GM10248 (cell line): ENCODE results near the gene PHLDA2.

Experiments
- CTCF ChIA-PET: fragments of 300-600 bp; sonication (Branson Sonifier 250); formaldehyde crosslinking; extraction: SDS; loops from one replicate; lab custom pipeline; 2021; ENCODE audit warnings: antibody characterized with exemption; lab: Yijun Ruan, JAX
- POLR2A ChIA-PET: fragments of 350-650 bp; sonication (Branson Sonifier 250); formaldehyde crosslinking; extraction: SDS; loops from one replicate; lab custom pipeline; 2020; ENCODE audit warnings: antibody characterized with exemption; lab: Yijun Ruan, JAX
- DNase-seq: peaks from one replicate; pipeline ENCODE4 v3.0.0; 2012; ENCODE audit errors: extremely low spot score
- TF ChIP-seq, protein P1 (sequence below): IDR thresholded peaks from 2 replicates; pipeline ENCODE4 v1.5.1; 2012; ENCODE audit warnings: mild to moderate bottlenecking, low read depth; ENCODE audit errors: extremely low read depth, missing control alignments, control extremely low read depth

The PHLDA2 gene

DNA sequence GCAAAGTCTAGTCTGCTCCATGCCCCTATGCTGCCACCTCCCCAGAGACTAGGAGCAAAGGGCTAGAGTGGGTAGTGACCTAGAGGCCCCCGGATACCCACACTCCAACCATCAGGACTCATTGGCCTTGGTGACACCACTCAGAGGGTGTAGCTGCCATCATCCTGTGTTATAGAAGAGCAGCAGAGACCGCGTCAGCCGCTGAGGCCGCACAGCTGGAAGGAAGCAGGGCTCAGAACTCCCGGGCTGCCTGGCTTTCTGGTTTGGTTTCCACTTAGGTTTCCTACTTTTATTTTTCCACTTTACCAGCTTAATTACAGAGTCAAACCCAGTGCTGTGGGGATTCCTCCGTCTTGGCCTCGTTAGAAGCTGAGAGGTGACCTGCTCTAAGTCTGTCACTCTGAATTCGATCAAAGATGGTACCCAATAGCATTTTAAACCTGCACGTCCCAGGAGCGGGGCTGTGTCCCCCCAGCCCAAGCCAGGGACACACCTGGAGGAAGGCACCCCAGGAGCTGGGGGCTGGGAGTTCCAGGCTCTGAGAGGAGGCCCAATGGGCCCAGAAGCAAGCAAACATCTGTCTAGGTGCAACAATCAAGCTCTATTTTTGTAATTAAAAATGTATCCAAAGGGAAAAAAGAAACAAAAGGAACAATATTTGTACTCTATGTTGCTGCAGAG is 41.6 kb downstream of the PHLDA2 start:
- POLR2A ChIA-PET, result no interaction called here
- DNase-seq, result no peak
- CTCF ChIA-PET, result interaction anchor here (0.9 to 21.2 kb wide), 22 partner anchors 8 to 693 kb away, joined by 3 to 528 read pairs (median 5); partner anchors contain the start of gene TSSC4
- TF ChIP-seq, protein P1, sequence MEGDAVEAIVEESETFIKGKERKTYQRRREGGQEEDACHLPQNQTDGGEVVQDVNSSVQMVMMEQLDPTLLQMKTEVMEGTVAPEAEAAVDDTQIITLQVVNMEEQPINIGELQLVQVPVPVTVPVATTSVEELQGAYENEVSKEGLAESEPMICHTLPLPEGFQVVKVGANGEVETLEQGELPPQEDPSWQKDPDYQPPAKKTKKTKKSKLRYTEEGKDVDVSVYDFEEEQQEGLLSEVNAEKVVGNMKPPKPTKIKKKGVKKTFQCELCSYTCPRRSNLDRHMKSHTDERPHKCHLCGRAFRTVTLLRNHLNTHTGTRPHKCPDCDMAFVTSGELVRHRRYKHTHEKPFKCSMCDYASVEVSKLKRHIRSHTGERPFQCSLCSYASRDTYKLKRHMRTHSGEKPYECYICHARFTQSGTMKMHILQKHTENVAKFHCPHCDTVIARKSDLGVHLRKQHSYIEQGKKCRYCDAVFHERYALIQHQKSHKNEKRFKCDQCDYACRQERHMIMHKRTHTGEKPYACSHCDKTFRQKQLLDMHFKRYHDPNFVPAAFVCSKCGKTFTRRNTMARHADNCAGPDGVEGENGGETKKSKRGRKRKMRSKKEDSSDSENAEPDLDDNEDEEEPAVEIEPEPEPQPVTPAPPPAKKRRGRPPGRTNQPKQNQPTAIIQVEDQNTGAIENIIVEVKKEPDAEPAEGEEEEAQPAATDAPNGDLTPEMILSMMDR, result no peak

DNA sequence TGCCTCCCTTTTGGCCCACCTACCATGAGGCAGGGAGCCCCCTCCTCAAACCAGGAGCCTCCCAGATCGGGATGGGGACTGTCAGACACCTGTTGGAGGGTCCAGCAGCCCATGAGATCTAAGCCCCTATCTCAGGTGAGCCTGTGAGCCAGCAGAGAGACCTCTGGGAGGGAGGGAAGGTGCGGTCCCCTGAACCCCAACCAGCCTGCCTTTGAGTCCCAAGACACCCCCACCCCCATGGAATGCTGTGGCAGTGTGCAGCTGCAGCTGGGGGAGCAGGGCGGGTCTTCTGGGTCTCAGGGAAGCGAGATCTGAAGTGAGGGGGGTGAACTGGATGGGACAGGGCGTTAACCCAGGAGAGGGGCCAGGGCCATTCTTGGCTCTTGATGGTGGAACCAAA is 42.3 kb downstream of the PHLDA2 start:
- TF ChIP-seq, protein P1, result no peak
- no peak for DNase-seq
- ChIA-PET CTCF (interaction anchor here (1.0 to 21.2 kb wide), 13 partner anchors 8 to 693 kb away, joined by 3 to 528 read pairs (median 8); no protein-coding TSS in a partner anchor), POLR2A (interaction anchor here (0.8 kb wide), 1 partner anchor 187 kb away, joined by 3 read pairs; the partner anchor contains the start of gene KCNQ1OT1)

DNA sequence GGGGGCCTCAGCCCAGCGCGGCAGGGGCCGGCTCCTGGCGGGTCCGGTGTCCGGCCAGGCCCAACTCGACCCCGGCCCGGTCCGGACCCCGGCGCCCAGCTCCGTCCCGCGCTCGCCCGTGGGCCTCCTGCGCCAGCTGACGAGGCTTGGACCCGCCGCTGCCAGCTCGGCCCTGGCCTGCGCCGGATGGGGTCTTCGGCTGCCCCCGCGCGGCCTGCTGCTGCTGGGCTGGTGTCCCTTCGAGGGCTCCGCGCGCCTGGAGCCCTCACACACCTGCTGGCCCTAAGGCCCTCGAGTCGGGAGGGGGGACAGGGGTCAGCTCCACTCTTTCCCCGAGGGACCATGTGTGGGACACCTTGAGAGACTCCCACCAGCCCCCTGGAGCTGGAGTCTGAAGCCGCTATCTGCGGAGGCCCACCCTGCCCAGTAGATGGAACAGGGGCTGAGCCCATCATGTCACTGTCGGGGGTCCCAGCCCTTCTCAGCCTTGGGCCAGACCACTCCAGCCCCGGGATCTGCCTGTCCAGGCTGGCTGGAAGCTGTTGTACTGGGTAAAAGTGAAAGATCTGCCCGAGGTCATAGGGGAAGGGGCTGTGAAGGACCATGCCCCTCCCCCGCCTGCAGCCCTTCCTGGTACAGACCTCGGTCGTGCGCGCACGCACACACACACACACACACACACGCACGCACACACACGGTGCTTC is 42.9 kb downstream of the PHLDA2 start:
- ChIA-PET CTCF (interaction anchor here (1.2 to 21.2 kb wide), 6 partner anchors 10 to 581 kb away, joined by 5 to 528 read pairs (median 8); no protein-coding TSS in a partner anchor), POLR2A (interaction anchor here (0.8 kb wide), 1 partner anchor 186 kb away, joined by 3 read pairs; the partner anchor contains the start of gene KCNQ1OT1)
- TF ChIP-seq, protein P1, result peak; percentile 4
- no peak for DNase-seq

DNA sequence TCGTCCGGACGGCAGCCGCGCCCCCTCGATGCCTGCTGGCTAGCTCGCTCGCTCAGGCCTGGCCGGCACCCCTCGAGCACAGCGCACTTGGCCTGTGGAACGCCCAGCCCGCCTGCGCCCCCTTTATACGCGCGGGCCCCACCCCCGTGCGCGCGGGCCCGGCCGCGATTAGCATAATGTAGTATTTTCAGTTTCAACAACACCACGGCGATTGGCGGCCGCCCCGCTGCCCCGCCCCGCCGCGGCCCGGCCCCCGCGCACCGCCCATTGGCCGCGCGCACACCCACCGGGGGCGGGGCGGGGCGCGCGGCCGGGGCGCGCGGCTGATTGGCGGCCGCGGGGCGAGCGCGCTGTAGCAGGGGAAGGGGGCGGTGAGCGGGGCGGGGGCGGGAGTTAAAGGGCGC is 43.5 kb downstream of the PHLDA2 start, which contains the start of gene CDKN1C:
Gene CDKN1C (minus strand): TSS at position 98 of the 404 bp plus-strand sequence. CDS start 319 bp downstream, outside the sequence.
- peak; percentile 90 for DNase-seq
- TF ChIP-seq, protein P1, result no peak
- CTCF ChIA-PET, result interaction anchor here (1.2 to 21.2 kb wide), 3 partner anchors 10 to 580 kb away, joined by 5 to 528 read pairs (median 9); no protein-coding TSS in a partner anchor
- POLR2A ChIA-PET, result no interaction called here

DNA sequence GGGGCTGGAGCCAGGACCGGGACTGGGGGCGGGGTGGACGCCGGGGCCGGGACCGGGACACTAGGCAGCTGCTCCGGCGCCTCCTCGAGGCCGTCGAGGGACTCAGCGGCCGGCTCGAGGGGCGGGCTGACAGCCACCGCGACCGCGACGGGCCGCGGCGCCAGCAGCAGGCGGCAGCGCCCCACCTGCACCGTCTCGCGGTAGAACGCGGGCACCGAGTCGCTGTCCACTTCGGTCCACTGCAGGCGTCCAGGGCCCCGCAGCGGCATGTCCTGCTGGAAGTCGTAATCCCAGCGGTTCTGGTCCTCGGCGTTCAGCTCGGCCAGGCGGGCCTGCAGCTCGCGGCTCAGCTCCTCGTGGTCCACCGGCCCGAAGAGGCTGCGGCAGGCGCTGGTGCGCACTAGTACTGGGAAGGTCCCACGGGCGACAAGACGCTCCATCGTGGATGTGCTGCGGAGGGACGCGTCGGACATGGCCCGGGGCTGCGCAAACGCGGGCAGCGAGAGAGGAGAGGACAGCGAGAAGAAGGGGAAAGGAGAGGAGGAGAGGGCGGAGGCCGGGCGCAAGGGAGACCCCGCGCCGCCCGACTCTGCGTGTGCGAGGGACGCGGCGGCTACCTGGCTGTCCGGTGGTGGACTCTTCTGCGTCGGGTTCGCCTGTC is 44.1 kb downstream of the PHLDA2 start:
- POLR2A ChIA-PET, result no interaction called here
- CTCF ChIA-PET, result interaction anchor here (0.8 to 21.2 kb wide), 3 partner anchors 18 to 353 kb away, joined by 3 to 528 read pairs (median 3); no protein-coding TSS in a partner anchor
- DNase-seq, result peak; percentile 51
- TF ChIP-seq, protein P1, result peak; percentile 9
